Fibroblast of mammary gland (primary cell): ENCODE measurements around the gene IPPK.
"Not testable (repeated sequence)": the region's sequence is repeated elsewhere in the genome, so short reads cannot be mapped to it uniquely, and the experiment has no call there.

Experiments used
- DNase-seq: peaks from one replicate; pipeline ENCODE4 v3.0.0-alpha.2; 2010; ENCODE audit warnings: low read depth
- H3K4me3 ChIP-seq: 2 replicates; pipeline ENCODE4 v1.5.1; 2011; ENCODE audit warnings: low read depth, mild to moderate bottlenecking, low read length, moderate library complexity; ENCODE audit not compliant: control insufficient read depth
- TF ChIP-seq, protein P1 (sequence below): conservative IDR thresholded peaks from 2 replicates; pipeline ENCODE4 v1.5.1; 2011; ENCODE audit warnings: low read depth, low read length, inconsistent platforms; ENCODE audit not compliant: control insufficient read depth, insufficient read depth

Gene IPPK

DNA sequence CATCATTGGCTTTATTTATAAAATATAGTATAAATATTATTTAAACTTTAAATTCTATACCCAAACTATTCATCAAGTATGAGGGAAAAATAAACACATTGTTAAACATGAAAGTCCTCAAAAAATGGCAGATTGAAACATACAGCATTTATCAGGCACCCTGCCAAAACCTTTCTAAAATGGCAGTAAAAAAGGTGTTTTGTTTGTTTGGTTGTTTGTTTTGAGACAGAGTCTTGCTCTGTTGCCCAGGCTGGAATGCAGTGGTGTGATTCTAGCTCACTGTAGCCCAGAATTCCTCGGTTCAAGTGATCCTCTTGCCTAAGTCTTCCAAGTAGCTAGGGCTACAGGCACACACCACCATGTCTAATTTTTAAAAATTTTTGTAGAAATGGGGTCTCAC, 74.0 kb downstream of the IPPK start:
- H3K4me3 ChIP-seq: no peak overlapping the region
- DNase-seq: no peak
- TF ChIP-seq, protein P1, sequence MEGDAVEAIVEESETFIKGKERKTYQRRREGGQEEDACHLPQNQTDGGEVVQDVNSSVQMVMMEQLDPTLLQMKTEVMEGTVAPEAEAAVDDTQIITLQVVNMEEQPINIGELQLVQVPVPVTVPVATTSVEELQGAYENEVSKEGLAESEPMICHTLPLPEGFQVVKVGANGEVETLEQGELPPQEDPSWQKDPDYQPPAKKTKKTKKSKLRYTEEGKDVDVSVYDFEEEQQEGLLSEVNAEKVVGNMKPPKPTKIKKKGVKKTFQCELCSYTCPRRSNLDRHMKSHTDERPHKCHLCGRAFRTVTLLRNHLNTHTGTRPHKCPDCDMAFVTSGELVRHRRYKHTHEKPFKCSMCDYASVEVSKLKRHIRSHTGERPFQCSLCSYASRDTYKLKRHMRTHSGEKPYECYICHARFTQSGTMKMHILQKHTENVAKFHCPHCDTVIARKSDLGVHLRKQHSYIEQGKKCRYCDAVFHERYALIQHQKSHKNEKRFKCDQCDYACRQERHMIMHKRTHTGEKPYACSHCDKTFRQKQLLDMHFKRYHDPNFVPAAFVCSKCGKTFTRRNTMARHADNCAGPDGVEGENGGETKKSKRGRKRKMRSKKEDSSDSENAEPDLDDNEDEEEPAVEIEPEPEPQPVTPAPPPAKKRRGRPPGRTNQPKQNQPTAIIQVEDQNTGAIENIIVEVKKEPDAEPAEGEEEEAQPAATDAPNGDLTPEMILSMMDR: no peak

DNA sequence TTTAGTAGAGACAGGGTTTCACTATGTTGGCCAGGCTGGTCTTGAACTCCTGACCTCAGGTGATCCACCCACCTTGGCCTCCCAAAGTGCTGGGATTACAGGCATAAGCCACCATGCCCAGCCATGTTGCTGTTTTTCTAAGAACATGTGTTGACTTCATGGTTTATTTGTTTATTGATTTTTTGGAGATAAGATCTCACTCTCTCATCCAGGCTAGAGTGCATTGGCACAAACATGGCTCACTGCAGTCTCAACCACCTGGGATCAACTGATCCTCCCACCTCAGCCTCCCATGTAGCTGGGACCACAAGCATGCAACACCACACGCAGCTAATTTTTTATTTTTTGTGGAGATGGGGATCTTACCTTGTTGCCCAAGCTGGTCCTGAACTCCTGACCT, 74.9 kb downstream of the IPPK start:
- DNase-seq, H3K4me3 ChIP-seq: not testable (repeated sequence)

DNA sequence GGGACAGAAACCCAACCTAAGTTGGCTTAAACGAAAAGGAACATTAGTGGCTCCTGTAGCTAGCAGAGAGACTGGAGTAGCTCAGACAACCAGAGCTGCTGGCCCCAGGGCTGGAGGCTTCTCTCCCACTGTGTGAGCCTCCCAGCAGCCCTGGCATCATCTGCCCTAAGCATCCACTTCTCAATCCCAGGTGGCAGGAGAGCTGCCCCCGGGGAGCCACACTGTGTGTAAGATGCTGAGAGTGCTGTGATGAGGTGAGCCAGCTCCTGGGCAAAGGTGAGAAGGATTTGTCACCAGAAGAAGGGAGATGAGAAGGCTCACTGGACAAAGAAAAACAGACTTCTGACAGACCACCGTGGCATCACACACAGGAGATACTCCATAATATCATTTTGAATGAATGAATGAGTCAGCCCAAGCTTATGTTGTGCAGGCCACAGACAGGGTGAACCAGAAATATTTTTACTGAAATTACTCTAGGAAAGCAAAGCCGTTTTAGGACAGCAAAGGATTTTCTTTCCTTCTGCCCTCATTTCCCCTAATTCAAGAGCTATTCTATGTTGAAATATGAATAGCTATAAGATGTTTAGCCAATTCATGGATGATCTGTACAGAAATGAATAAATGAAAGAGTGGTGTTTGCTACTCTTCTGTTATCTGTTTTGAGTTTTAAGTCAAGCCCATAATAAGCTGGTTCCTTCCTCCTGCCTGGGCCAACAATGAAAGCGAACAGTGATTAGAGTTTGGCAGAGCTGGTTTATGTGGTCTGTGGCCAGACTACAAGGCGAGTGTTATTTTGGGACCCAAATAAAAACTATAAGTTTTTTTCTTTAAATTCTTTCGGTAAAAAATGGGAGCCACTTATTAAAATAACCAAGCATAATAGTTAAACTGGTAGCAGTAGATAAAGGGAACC, 76.7 kb downstream of the IPPK start:
- TF ChIP-seq, protein P1: no peak
- no peak overlapping the region for H3K4me3 ChIP-seq
- no peak for DNase-seq

DNA sequence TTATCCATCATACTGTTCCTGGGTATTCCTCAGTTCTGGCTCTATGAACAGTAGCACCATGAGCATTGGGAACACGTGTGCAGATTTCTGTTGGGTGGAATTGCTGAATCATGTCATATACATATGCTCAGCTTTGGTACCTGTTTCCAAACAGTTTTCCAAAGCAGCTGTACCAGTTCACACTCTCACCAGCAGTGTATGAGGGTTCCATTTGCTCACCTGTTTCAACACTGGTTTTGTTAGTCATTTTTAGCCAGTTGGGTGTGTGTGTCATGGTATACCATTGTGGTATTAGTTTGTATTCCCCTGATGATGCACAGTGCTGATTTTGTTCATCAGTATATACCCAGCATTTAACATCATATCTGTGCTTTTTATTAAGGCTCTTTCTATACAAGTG, 77.4 kb downstream of the IPPK start:
- H3K4me3 ChIP-seq: no peak overlapping the region
- no peak for DNase-seq
- TF ChIP-seq, protein P1: no peak

DNA sequence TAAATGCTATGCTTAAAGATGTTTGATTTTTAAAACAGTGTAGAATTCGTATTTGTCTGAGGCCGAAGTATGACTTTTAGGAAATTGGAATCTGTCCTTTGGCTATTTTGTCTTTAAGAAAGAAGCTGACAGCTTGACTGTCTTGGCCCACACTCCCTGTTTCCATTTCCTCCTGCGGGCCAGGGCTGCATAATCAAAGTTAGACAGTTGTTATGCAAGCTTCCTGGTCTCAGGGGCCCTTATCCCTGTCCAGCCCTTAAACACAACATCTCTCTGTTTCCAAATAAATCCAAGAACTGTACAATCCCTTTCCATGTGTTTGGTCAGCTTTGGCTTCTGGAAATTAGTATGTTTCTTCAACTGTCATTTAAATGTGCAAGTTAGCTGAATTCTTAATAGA, 79.6 kb downstream of the IPPK start:
- peak; percentile 52 for DNase-seq
- H3K4me3 ChIP-seq: no peak overlapping the region
- TF ChIP-seq, protein P1: no peak

DNA sequence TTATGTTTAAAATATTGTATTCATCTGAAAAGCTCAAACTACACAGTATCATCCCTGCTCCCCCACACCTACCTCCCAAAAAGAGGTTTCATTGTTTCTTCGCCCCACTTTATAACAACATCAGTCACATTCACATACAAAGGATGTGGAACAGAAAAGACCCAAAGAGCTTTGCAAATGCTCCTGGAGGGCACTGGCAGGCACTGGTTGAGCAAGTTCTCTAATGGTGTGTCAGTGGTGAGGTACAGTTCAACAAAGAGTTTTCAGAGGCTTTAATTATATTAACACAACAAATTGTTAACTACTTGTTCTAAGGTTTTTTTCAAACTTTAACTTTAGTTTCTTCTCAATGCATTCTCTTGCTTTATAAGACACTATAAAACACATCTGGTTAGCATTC, 80.0 kb downstream of the IPPK start:
- TF ChIP-seq, protein P1: no peak
- no peak overlapping the region for H3K4me3 ChIP-seq
- DNase-seq: no peak

DNA sequence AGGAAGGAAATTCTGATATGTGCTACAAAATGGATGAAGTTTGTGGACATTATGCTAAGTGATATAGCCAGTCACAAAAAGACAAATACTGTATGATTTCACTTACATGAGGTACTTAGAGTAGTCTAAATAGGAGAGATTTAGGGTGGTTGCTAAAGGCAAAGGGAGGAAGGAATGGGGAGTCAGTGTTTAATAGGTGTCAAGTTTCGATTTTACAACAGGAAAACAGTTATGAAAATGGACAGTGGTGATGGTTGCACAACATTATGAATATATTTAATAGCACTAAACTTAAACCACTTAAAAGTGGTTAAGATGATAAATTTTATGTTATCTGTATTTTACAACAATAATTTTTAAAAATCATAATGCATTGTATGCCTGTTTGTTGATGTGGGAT, 93.8 kb downstream of the IPPK start:
- H3K4me3 ChIP-seq: no peak overlapping the region

DNA sequence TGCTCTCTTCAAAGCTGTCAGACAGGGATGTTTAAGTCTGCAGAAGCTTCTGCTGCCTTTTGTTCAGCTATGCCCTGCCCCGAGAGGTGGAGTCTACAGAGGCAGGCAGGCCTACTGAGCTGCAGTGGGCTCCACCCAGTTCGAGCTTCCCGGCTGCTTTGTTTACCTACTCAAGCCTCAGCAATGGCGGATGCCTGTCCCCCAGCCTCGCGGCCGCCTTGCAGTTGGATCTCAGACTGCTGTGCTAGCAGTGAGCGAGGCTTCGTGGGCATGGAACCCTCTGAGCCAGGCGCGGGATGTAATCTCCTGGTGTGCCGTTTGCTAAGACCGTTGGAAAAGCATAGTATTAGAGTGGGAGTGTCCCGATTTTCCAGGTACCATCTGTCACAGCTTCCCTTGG, 96.3 kb downstream of the IPPK start:
- not testable (repeated sequence) for DNase-seq

More for the DNA sequence above, 93.8 kb downstream of the IPPK start:
- TF ChIP-seq, protein P1: no peak
- DNase-seq: no peak

DNA sequence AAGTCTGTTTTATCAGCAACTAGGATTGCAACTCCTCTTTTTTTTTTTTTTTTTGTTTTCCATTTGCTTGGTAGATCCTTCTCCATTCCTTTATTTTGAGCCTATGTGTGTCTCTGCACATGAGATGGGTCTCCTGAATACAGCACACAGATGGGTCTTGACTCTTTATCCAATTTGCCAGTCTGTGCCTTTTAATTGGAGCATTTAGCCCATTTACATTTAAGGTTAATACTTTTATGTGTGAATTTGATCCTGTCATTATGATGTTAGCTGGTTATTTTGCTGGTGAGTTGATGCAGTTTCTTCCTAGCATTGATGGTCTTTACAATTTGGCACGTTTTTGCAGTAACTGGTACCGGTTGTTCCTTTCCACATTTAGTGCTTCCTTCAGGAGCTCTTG, 98.1 kb downstream of the IPPK start:
- H3K4me3 ChIP-seq, DNase-seq: not testable (repeated sequence)

More for the DNA sequence above, 96.3 kb downstream of the IPPK start:
- H3K4me3 ChIP-seq: not testable (repeated sequence)
